Measurements from ENCODE around the gene IMP3. TPM values are rescaled to one million over a fixed set of nuclear protein-coding genes. Genes with fewer than 3 reads are reported as not detected.

IMP3 gene
- polyA plus RNA-seq, 1 of the 3 experiments (the other 2 are of a cell fraction) = 56.2 TPM

DNA sequence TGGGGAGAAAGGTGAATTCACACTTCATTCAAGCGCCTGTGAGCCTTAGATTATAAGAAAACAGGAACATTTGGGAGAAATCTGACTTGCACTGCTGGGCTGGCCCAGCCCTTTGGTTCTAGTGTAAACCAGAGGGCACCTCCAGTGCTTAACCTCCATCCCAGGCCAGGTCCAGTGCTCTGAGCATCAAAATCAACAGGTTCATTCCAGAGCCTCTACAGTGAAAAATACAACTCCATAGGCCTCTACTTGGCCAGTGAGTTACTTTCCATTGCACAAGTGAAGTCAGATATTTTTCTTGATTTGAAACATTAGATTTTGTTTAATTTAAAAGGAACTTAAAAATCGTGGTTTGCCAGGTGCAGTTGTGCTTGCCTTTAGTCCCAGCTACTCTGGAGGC lies 17.5 kb downstream of the IMP3 start:
- POLR2A ChIA-PET = no interaction called here
- WGBS (ENCODE audit: low lambda C conversion rate) = 80% methylated on average over 2 of the region's 2 CpGs
- H3K4me2 ChIP-seq = no peak overlapping the region
- no peak for DNase-seq
- H3K9ac ChIP-seq = no peak overlapping the region
- H3K27me3 ChIP-seq (ENCODE audit: insufficient read depth) = no peaks in the 10 kb centered on the region
- CTCF ChIA-PET = no interaction called here
- 0 out of 4 replicates have a peak overlapping the region, but pooled peaks of 1 of the 2 experiments have one; percentile 18 for H3K27ac ChIP-seq (ENCODE audit: low read depth in 2 of 2, low read length in 1 of 2)
- H3F3A ChIP-seq (replicated peaks; ENCODE audit: insufficient read depth) = peaks cover 52% of the 10 kb centered on the region
- H2AFZ ChIP-seq (ENCODE audit: low read depth) = no peak overlapping the region
- peaks cover 7 to 17% of the 10 kb centered on the region in 2 experiments for H3K36me3 ChIP-seq (replicated peaks in 1 of 2; ENCODE audit: control insufficient read depth in 1 of 2, insufficient read depth in 2 of 2, low read length in 1 of 2)
- peaks cover 30% of the 10 kb centered on the region for H3K79me2 ChIP-seq (ENCODE audit: insufficient read depth)
- H3K4me3 ChIP-seq (ENCODE audit: low read depth in 2 of 2, low read length in 1 of 2) = no peak overlapping the region
- H4K20me1 ChIP-seq (ENCODE audit: insufficient read depth) = no peaks in the 10 kb centered on the region
- H3K9me2 ChIP-seq = no peaks in the 10 kb centered on the region
- H3K4me1 ChIP-seq (ENCODE audit: control insufficient read depth in 1 of 2, insufficient read depth in 2 of 2, low read depth in 1 of 2, low read length in 1 of 2) = peaks cover 5 to 18% of the 10 kb centered on the region in 2 experiments; a peak in 3 of 4 replicates
- no peak for TF ChIP-seq SIN3A (IDR thresholded peaks at IDR 0.05; ENCODE audit: borderline replicate concordance, low read depth, low read length)
- TF ChIP-seq, protein P1, sequence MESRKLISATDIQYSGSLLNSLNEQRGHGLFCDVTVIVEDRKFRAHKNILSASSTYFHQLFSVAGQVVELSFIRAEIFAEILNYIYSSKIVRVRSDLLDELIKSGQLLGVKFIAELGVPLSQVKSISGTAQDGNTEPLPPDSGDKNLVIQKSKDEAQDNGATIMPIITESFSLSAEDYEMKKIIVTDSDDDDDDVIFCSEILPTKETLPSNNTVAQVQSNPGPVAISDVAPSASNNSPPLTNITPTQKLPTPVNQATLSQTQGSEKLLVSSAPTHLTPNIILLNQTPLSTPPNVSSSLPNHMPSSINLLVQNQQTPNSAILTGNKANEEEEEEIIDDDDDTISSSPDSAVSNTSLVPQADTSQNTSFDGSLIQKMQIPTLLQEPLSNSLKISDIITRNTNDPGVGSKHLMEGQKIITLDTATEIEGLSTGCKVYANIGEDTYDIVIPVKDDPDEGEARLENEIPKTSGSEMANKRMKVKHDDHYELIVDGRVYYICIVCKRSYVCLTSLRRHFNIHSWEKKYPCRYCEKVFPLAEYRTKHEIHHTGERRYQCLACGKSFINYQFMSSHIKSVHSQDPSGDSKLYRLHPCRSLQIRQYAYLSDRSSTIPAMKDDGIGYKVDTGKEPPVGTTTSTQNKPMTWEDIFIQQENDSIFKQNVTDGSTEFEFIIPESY (IDR thresholded peaks at IDR 0.05; ENCODE audit: borderline replicate concordance, low read depth) = no peak
- no peak for TF ChIP-seq EP300 (IDR thresholded peaks at IDR 0.05; ENCODE audit: borderline replicate concordance in 1 of 2, low read depth in 1 of 2, low read length in 1 of 2)
- no peak for TF ChIP-seq TCF12 (IDR thresholded peaks at IDR 0.05)
- no peak for TF ChIP-seq RXRA (IDR thresholded peaks at IDR 0.05; ENCODE audit: borderline replicate concordance, low read depth)
- TF ChIP-seq FOSL2 (IDR thresholded peaks at IDR 0.05; ENCODE audit: borderline replicate concordance, low read depth) = no peak
- TF ChIP-seq, protein P2, sequence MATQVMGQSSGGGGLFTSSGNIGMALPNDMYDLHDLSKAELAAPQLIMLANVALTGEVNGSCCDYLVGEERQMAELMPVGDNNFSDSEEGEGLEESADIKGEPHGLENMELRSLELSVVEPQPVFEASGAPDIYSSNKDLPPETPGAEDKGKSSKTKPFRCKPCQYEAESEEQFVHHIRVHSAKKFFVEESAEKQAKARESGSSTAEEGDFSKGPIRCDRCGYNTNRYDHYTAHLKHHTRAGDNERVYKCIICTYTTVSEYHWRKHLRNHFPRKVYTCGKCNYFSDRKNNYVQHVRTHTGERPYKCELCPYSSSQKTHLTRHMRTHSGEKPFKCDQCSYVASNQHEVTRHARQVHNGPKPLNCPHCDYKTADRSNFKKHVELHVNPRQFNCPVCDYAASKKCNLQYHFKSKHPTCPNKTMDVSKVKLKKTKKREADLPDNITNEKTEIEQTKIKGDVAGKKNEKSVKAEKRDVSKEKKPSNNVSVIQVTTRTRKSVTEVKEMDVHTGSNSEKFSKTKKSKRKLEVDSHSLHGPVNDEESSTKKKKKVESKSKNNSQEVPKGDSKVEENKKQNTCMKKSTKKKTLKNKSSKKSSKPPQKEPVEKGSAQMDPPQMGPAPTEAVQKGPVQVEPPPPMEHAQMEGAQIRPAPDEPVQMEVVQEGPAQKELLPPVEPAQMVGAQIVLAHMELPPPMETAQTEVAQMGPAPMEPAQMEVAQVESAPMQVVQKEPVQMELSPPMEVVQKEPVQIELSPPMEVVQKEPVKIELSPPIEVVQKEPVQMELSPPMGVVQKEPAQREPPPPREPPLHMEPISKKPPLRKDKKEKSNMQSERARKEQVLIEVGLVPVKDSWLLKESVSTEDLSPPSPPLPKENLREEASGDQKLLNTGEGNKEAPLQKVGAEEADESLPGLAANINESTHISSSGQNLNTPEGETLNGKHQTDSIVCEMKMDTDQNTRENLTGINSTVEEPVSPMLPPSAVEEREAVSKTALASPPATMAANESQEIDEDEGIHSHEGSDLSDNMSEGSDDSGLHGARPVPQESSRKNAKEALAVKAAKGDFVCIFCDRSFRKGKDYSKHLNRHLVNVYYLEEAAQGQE (IDR thresholded peaks at IDR 0.05; ENCODE audit: low read depth, low read length) = no peak
- TF ChIP-seq JUND (IDR thresholded peaks at IDR 0.05) = no peak
- TF ChIP-seq, protein P3, sequence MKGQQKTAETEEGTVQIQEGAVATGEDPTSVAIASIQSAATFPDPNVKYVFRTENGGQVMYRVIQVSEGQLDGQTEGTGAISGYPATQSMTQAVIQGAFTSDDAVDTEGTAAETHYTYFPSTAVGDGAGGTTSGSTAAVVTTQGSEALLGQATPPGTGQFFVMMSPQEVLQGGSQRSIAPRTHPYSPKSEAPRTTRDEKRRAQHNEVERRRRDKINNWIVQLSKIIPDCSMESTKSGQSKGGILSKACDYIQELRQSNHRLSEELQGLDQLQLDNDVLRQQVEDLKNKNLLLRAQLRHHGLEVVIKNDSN (IDR thresholded peaks at IDR 0.05; ENCODE audit: borderline replicate concordance, low read depth) = no peak
- TF ChIP-seq, protein P4, sequence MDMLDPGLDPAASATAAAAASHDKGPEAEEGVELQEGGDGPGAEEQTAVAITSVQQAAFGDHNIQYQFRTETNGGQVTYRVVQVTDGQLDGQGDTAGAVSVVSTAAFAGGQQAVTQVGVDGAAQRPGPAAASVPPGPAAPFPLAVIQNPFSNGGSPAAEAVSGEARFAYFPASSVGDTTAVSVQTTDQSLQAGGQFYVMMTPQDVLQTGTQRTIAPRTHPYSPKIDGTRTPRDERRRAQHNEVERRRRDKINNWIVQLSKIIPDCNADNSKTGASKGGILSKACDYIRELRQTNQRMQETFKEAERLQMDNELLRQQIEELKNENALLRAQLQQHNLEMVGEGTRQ (IDR thresholded peaks at IDR 0.05; ENCODE audit: borderline replicate concordance, low read depth, low read length) = no peak
- no peak for TF ChIP-seq MXI1 (IDR thresholded peaks at IDR 0.05; ENCODE audit: low read depth, low read length)
- TF ChIP-seq NFIC (IDR thresholded peaks at IDR 0.05; ENCODE audit: borderline replicate concordance) = no peak
- TF ChIP-seq YY1 (IDR thresholded peaks at IDR 0.05; ENCODE audit: low read depth) = no peak
- TF ChIP-seq SMC3 (IDR thresholded peaks at IDR 0.05; ENCODE audit: low read depth, low read length) = no peak
- no peak for TF ChIP-seq FOXM1 (IDR thresholded peaks at IDR 0.05; ENCODE audit: low read depth)
- TF ChIP-seq RAD21 (IDR thresholded peaks at IDR 0.05; ENCODE audit: low read length) = no peak
- no peak for TF ChIP-seq EZH2phosphoT487 (IDR thresholded peaks at IDR 0.05; ENCODE audit: borderline replicate concordance, low read depth)
- TF ChIP-seq, protein P5, sequence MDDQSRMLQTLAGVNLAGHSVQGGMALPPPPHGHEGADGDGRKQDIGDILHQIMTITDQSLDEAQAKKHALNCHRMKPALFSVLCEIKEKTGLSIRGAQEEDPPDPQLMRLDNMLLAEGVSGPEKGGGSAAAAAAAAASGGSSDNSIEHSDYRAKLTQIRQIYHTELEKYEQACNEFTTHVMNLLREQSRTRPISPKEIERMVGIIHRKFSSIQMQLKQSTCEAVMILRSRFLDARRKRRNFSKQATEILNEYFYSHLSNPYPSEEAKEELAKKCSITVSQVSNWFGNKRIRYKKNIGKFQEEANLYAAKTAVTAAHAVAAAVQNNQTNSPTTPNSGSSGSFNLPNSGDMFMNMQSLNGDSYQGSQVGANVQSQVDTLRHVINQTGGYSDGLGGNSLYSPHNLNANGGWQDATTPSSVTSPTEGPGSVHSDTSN (IDR thresholded peaks at IDR 0.05) = no peak
- TF ChIP-seq ELF1 (IDR thresholded peaks at IDR 0.05) = no peak
- TF ChIP-seq, protein P6, sequence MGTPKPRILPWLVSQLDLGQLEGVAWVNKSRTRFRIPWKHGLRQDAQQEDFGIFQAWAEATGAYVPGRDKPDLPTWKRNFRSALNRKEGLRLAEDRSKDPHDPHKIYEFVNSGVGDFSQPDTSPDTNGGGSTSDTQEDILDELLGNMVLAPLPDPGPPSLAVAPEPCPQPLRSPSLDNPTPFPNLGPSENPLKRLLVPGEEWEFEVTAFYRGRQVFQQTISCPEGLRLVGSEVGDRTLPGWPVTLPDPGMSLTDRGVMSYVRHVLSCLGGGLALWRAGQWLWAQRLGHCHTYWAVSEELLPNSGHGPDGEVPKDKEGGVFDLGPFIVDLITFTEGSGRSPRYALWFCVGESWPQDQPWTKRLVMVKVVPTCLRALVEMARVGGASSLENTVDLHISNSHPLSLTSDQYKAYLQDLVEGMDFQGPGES (IDR thresholded peaks at IDR 0.05; ENCODE audit: low read depth, low read length) = no peak
- H3K9me3 ChIP-seq = no peaks in the 10 kb centered on the region

Measured in SK-N-SH (cell line).